ENCODE results near the gene MAN2B1.

GRCh38 chr19:12667731-12668302, 1.3 kb upstream of the MAN2B1 start:
- no peak for TF ChIP-seq CTCF (IDR thresholded peaks at IDR 0.05; ENCODE audit: low read length)
- no peak for TF ChIP-seq EZH2 (optimal IDR thresholded peaks at IDR 0.05; ENCODE audit: low read depth, low read length)
- TF ChIP-seq EZH2phosphoT487 (IDR thresholded peaks at IDR 0.05; ENCODE audit: low read length): no peak

Measured in MM.1S (cell line).